Muscle of leg (tissue), 16 donors: Measurements from ENCODE around the gene COL24A1. TPM values are rescaled to one million over a fixed set of nuclear protein-coding genes. Genes with fewer than 3 reads are reported as not detected.

Source experiments
- DNase-seq: peaks from one replicate; pipeline ENCODE4 v3.0.0; 2013
- H3K27ac ChIP-seq: one replicate; pipeline ENCODE4 v1.5.1; 2013; ENCODE audit warnings: mild to moderate bottlenecking, low read length, control low read depth
- H3K27me3 ChIP-seq: one replicate; pipeline ENCODE4 v1.6.1; 2013; ENCODE audit warnings: low read length; ENCODE audit not compliant: control insufficient read depth, insufficient read depth
- H3K36me3 ChIP-seq: one replicate; pipeline ENCODE4 v1.6.1; 2013; ENCODE audit warnings: low read length; ENCODE audit not compliant: control insufficient read depth, insufficient read depth
- H3K4me1 ChIP-seq: one replicate; pipeline ENCODE4 v1.6.1; 2013; ENCODE audit warnings: low read length; ENCODE audit not compliant: control insufficient read depth, insufficient read depth
- H3K4me3 ChIP-seq: one replicate; pipeline ENCODE4 v1.5.1; 2013; ENCODE audit warnings: low read length, control low read depth
- H3K9me3 ChIP-seq: replicated peaks from 2 replicates; pipeline ENCODE4 v1.6.1; 2013; ENCODE audit warnings: low read depth, low read length; ENCODE audit not compliant: control insufficient read depth
- WGBS: methylation state at CpG from one replicate; pipeline ENCODE4 v1.1.5; 2013; ENCODE audit warnings: missing lambda C conversion rate; ENCODE audit not compliant: insufficient coverage; 5-methylcytosine and 5-hydroxymethylcytosine counted together
- long read RNA-seq, 11 donors: transcript quantifications; one replicate each; lab custom pipeline, GENCODE V29; 2026
- polyA plus RNA-seq, 8 donors: library from polyadenylated mRNA; unstranded; fragments of 120-200 nt; gene quantifications; one replicate each; pipeline versions ENCODE4 v1.2.1 to v1.2.3, GENCODE V29; 2013; ENCODE audit warnings: inconsistent platforms in 1 of 8, low replicate concordance in 1 of 8; ENCODE audit not compliant: insufficient read length in 8 of 8, insufficient read depth in 1 of 8
- total RNA-seq: library from RNA; stranded (reverse); fragments of 120-200 nt; gene quantifications from one replicate; pipeline ENCODE4 v1.2.4, GENCODE V29; 2013

Gene COL24A1
- total RNA-seq (8.2 TPM), polyA plus RNA-seq (10 to 100 TPM in 2 of 8 donors, 1 to 10 TPM in 6; 3.3 to 12.4 (median 6.5) TPM)
- long read RNA-seq, donor 1 = 0 reads
- long read RNA-seq, donor 2 = 0 reads
- long read RNA-seq, donor 3 = 0 reads
- long read RNA-seq, donor 4 = 0 reads
- long read RNA-seq, donor 5, partial matches to known transcripts = 0 of 2 reads
- long read RNA-seq, donor 5, other reads (novel, unspliced or antisense) = 0 of 2 reads
- long read RNA-seq, donor 6 = 0 reads
- long read RNA-seq, donor 7, partial matches to known transcripts = 0 of 1 reads
- long read RNA-seq, donor 7, other reads (novel, unspliced or antisense) = 0 of 1 reads
- long read RNA-seq, donor 8 = 0 reads
- long read RNA-seq, donor 9 = 0 reads
- long read RNA-seq, donor 10 = 0 reads
- long read RNA-seq, donor 11 = 0 reads

DNA sequence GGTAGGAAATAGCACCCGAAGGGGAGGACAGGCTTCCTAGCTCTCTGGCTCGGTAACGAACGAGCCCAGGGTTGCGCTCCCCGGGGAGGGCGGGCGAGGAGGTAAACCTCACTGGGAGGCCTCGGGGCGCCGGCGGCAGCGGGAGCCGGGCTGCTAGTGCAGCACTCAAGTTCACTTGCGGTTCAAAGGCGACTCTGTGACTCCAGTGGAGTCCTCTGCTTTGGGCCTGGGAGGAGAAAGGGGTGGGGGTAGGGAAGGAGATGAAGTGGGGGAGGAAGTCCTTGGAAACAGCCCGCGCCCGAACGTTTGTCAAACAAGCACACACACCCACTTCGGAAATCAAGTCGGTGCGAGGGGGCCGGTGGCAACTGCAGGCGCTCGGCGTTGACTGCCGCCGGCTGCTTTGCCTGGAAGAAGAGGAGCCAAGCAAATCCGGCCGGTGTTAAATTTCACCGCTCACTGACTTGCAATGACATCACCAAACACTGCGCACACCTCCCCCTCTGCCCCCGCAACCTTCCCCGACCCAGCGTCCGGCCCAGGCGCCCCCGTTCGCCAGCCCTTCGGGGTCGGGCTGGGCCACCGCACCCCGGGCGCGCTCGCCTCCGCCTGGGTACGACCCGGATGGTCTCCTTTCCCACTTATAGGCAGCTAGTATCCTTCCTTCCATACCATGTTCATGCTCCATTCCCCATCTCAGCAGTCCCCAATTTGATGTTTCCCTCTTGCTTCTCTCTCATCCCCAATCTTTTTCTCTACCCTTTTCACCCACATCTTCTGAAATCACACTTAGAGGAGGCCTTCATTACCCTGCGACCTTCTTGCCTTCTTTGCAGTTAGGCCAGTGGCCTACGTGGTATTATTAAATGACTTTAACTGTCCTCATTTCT is at the start of gene COL24A1:
Gene COL24A1 (minus strand): TSS at position 207 of the 890 bp plus-strand sequence. CDS start 376 bp downstream, outside the sequence.
- Histone ChIP-seq H3K36me3 (no peaks in the 10 kb centered on the region), H3K4me3 (peak within 1 kb of the TSS; percentile 35), H3K27ac (peak within 1 kb of the TSS; percentile 80), H3K4me1 (peaks cover 20% of the 10 kb centered on the region), H3K9me3 (no peaks in the 10 kb centered on the region), H3K27me3 (peaks cover 27% of the 10 kb centered on the region)
- whole genome bisulfite sequencing = 6% methylated on average over 40 of the region's 52 CpGs
- DNase-seq = peak; percentile 90

DNA sequence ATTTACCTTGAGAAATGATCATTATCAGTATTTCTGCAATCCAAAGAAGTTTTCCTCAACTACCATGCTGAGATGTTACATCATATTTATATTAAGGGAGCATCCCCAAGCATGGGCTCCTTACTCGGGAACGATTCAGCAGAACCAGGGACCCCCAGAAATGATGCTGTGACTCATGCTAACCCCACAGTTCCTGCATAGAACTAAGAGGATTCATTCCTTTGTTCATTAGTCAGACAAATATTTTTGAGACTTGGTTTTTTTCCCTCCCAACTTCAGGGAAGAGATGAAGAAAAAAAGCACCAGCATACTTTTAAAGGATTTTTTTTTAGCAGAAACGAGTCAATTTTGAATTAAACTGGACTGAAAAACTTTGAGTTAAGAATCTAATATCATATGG is 49.2 kb upstream of the COL24A1 start:
- Histone ChIP-seq H3K36me3 (no peaks in the 10 kb centered on the region), H3K27ac (peak overlapping the region; percentile 17), H3K27me3 (no peaks in the 10 kb centered on the region), H3K4me3 (no peak overlapping the region), H3K4me1 (peaks cover 2% of the 10 kb centered on the region), H3K9me3 (no peaks in the 10 kb centered on the region)
- DNase-seq = no peak
- WGBS = 100% methylated on average over 2 of the region's 3 CpGs

DNA sequence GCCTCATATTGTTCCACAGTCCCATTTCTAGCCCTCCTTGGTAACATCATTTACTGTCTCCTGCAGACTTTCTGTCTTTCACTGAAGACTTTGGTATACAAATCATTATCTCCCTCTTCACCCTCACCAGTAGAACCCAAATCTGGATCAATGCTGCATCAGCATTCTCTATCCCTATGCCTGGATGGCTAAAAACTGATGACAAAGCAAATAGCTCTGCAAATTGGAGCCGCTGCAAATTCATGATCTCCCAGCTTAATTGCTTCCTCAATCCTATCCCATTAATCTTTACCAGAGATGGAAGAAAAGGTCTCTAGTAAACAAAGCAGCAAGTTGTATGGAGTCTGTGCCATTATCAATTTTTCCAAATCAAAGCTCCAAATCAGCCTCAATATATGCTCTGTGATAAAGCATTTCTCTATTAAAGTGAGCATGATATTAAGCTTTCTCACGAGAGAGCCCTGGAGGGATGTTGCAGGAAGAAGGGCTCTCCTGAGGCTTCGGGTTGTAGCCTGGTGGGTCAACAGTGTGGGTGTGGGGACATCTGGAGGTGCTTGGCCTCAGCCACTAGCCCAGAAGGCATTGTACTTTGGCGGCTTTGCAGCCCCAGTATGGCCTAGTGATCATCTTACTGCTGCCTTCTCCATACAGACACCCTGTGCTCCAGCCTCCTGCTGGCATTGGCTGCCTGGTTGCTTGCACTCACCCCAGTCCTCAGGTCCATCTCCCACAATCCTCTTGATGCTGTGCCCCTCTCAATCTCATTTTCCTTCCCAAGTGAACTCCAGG is 46.2 kb upstream of the COL24A1 start:
- Histone ChIP-seq H3K36me3 (no peaks in the 10 kb centered on the region), H3K27ac (no peak overlapping the region), H3K4me1 (peaks cover 2% of the 10 kb centered on the region), H3K9me3 (no peaks in the 10 kb centered on the region), H3K4me3 (no peak overlapping the region), H3K27me3 (no peaks in the 10 kb centered on the region)
- 72% methylated on average over 2 of the region's 4 CpGs for WGBS
- DNase-seq = no peak

DNA sequence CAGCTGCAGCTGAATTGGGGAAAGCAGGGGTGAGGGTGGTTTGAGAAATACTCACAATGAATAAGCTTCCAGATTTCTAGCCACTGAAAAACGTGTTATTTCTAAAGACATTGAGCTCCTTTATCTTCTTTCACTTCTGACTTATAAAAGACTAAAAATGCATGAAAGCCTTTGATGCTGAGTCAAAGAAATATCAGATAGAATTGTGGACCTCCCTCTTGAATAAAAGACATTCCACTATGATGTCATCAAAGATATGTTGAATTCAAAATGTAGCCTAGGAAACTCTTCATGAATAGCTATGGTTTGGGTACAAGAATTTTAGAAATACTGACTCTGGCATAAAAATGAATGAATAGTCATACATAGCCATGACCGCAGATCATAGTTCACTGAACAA is 44.7 kb upstream of the COL24A1 start:
- Histone ChIP-seq H3K4me1 (no peaks in the 10 kb centered on the region), H3K9me3 (no peaks in the 10 kb centered on the region), H3K27me3 (no peaks in the 10 kb centered on the region), H3K27ac (no peak overlapping the region), H3K36me3 (no peaks in the 10 kb centered on the region), H3K4me3 (no peak overlapping the region)
- no CpG with 5 or more reads among the region's 2 CpGs for WGBS
- no peak for DNase-seq

DNA sequence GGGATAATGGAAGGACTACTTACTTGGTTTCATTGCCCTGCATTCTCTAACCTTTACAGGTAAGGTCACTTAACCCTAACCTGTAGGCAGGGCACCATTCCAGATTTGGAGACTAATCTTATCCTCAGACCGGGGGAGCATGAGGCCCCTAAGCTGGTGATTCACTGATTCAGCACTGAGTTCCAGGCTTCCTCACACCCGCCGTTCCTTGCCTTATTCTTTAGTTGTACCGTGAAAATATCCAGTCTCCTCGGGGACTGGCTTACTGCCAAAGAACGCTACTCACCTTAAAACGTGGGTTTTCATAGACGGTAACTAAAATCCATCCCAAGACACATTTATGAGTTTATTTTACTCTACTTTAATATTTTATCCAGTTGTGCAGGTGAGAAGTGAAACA is 44.3 kb upstream of the COL24A1 start:
- 56% methylated on average over 4 of the region's 8 CpGs for WGBS
- H3K27ac ChIP-seq = no peak overlapping the region

DNA sequence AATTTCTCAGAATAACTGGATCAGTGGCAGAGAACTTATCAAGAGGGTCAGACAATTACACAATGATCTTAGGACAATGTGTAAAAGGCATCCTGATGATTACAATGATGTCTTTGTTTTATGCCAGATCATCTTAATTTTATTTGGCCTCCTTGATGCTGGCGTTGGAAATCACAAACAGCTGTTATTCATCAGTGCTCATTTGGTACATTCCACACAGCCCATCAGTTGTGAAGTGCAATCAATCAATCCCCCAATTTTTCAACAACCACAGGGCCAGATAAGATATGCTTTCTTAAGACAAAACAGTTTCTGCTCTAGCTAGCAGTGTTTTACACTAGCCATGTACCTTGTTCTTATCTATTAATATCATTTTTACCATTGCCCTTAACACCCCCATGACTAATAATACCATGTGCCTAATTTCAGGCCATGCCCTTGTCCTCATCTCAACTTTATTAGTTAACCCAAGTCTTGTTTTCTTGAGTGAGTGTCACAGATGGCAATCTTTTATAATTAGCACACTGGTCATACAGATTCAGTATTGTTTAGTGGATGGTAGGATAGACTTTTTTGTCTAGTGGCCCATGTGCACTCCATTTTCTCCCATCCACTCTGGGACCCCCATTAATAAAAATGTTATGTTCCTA is 40.8 kb upstream of the COL24A1 start:
- no peak overlapping the region for H3K27ac ChIP-seq
- no peak for DNase-seq
- H3K4me1 ChIP-seq = no peaks in the 10 kb centered on the region
- WGBS = no CpG with 5 or more reads among the region's 1 CpG
- no peaks in the 10 kb centered on the region for H3K36me3 ChIP-seq
- no peak overlapping the region for H3K4me3 ChIP-seq
- no peaks in the 10 kb centered on the region for H3K27me3 ChIP-seq
- H3K9me3 ChIP-seq = no peaks in the 10 kb centered on the region

More for the DNA sequence above, 44.3 kb upstream of the COL24A1 start:
- H3K36me3 ChIP-seq = no peaks in the 10 kb centered on the region
- no peaks in the 10 kb centered on the region for H3K4me1 ChIP-seq
- no peaks in the 10 kb centered on the region for H3K27me3 ChIP-seq
- no peak for DNase-seq
- H3K4me3 ChIP-seq = no peak overlapping the region
- H3K9me3 ChIP-seq = no peaks in the 10 kb centered on the region

DNA sequence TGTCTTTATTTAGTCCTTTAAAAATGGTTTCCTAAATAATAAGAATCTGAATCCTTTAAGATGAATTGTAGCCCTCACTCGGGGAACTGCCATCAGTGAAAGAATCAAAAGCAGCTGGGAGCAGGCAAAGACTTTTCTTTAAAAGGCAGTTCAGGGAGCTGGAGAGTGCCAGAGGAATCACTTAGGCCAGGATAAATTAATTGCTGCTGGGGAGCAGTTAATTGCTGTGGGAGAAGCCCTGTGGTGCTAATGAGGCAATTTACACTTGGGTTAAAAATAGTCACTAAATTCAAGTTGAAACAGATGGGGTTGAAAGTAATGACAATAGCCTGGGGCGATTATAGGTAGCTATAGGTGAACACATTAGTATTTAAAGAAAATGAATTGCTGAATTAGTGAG is 38.7 kb upstream of the COL24A1 start:
- no peak overlapping the region for H3K4me3 ChIP-seq
- DNase-seq = no peak
- no peaks in the 10 kb centered on the region for H3K9me3 ChIP-seq
- no CpG with 5 or more reads among the region's 2 CpGs for WGBS
- no peaks in the 10 kb centered on the region for H3K4me1 ChIP-seq
- H3K36me3 ChIP-seq = no peaks in the 10 kb centered on the region
- no peaks in the 10 kb centered on the region for H3K27me3 ChIP-seq
- H3K27ac ChIP-seq = no peak overlapping the region

DNA sequence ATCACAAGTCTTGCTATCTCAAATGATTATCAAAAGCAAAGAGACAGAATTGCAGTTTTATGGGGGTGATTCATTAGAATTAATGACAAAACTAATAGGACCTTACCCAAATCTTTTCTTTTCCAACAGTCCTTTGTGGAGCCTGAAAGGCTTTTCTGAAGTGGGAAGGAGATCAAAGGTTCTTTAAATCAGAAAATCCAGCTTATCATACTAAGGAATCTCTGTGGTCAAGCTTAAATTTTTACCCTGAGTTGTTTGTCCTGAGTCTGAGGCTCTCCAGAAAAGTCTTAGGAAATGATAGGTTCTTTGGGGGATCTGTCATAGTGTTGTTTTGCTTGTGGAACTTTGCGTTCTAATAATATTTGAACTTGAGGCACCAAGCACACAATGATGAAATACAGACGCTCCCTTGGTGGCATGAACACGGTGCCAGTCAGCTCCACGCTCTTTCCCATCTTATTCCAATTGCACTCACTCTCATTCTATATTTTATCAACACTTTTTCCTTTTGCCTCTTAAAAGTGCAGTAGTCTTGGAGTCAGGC is 38.0 kb upstream of the COL24A1 start:
- Histone ChIP-seq H3K27ac (no peak overlapping the region), H3K4me1 (no peaks in the 10 kb centered on the region), H3K27me3 (no peaks in the 10 kb centered on the region), H3K4me3 (no peak overlapping the region), H3K9me3 (no peaks in the 10 kb centered on the region), H3K36me3 (no peaks in the 10 kb centered on the region)
- WGBS = 62% methylated on average over 4 of the region's 4 CpGs
- no peak for DNase-seq

DNA sequence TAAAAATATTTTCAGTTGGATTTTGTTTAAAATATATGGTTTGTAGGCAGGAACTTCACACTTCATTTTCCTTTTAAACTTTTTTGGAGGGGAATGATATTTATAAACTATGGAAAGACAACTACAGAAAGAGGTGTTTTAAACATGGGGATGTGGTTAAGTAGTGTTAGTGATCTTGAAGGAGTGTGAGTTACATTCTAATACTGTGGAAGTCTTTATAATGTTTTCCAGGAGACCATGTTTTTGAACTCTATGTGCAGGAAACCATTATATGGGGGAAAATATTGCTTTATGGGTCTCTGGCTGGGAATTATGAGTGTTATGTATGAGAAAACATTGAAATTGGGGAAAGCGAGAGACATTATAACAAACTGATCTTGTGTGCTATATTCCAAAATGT is 35.8 kb upstream of the COL24A1 start:
- H3K9me3 ChIP-seq = no peaks in the 10 kb centered on the region
- H3K27ac ChIP-seq = no peak overlapping the region
- H3K36me3 ChIP-seq = no peaks in the 10 kb centered on the region
- no peak overlapping the region for H3K4me3 ChIP-seq
- no peak for DNase-seq
- no CpG with 5 or more reads among the region's 1 CpG for WGBS
- no peaks in the 10 kb centered on the region for H3K27me3 ChIP-seq
- no peaks in the 10 kb centered on the region for H3K4me1 ChIP-seq
